Endothelial cell of umbilical vein (primary cell): ENCODE data around the gene CTIF. TPM values are rescaled to one million over a fixed set of nuclear protein-coding genes. Genes with fewer than 3 reads are reported as not detected.

Source experiments
- BruUV-seq: library from RNA; stranded (reverse); fragments of 400-500 nt; replicated peaks from 2 replicates; lab custom pipeline; 2021; lab: Mats Ljungman, UMichigan
- CTCF ChIA-PET: fragments of 300-600, 350-600 bp; sonication (Branson Sonifier 250); formaldehyde crosslinking; loops from one replicate; lab custom pipeline; 2021; ENCODE audit warnings: antibody characterized with exemption, inconsistent platforms; lab: Charles Lee
- POLR2A ChIA-PET: fragments of 300-600, 350-600 bp; sonication (Branson Sonifier 250); formaldehyde crosslinking; loops from one replicate; lab custom pipeline; 2021; ENCODE audit warnings: antibody characterized with exemption, inconsistent platforms; lab: Charles Lee
- DNase-seq: peaks from one replicate; pipeline ENCODE4 v3.0.0-alpha.2; 2011; ENCODE audit warnings: low read depth, low spot score
- FAIRE-seq: peaks from 2 replicates; lab custom pipeline; 2011; peaks lifted over from hg19 to GRCh38; lab: Jason Lieb, UNC
- H2AFZ ChIP-seq: 2 replicates; pipeline ENCODE4 v1.6.0; 2012; ENCODE audit warnings: low read depth, low read length, control low read depth, inconsistent platforms
- H3K27ac ChIP-seq: 2 replicates; pipeline ENCODE4 v1.5.1; 2011; ENCODE audit warnings: low read depth, mild to moderate bottlenecking, control low read depth, low read length, moderate library complexity; ENCODE audit not compliant: insufficient read depth
- H3K27me3 ChIP-seq, 2 experiments: 2 replicates each; pipeline versions ENCODE4 v1.6.0 to v1.6.1; 2011; ENCODE audit warnings: low read length in 2 of 2, mixed read lengths in 1 of 2; ENCODE audit not compliant: control insufficient read depth in 2 of 2, insufficient read depth in 2 of 2
- H3K36me3 ChIP-seq, 2 experiments: 2 replicates in 1 of 2; 3 replicates in 1 of 2; pipeline ENCODE4 v1.5.1; 2011; ENCODE audit warnings: low read length in 2 of 2, mild to moderate bottlenecking in 1 of 2, moderate library complexity in 1 of 2; ENCODE audit not compliant: control insufficient read depth in 2 of 2, insufficient read depth in 2 of 2; ENCODE audit errors: extremely low read depth in 1 of 2
- H3K4me1 ChIP-seq: 3 replicates; pipeline ENCODE4 v1.5.1; 2011; ENCODE audit warnings: mild to moderate bottlenecking, low read length; ENCODE audit not compliant: control insufficient read depth, insufficient read depth; ENCODE audit errors: extremely low read depth
- H3K4me2 ChIP-seq: 2 replicates; pipeline ENCODE4 v1.6.1; 2011; ENCODE audit warnings: low read length, control low read depth, mixed read lengths; ENCODE audit not compliant: insufficient read depth
- H3K4me3 ChIP-seq, 3 experiments: fragments of 200-600 bp in 1 of 3; sonication (generic), shearing (Covaris generic) in 1 of 3; replicated peaks in 1 of 3; 2 replicates each; pipeline ENCODE4 v1.5.1; 2011 to 2016; ENCODE audit warnings: control low read depth in 3 of 3, low read length in 3 of 3, mild to moderate bottlenecking in 2 of 3, inconsistent platforms in 1 of 3, low read depth in 1 of 3, moderate library complexity in 1 of 3; ENCODE audit not compliant: insufficient read depth in 1 of 3
- H3K79me2 ChIP-seq: 2 replicates; pipeline ENCODE4 v1.6.0; 2012; ENCODE audit warnings: low read length, inconsistent platforms; ENCODE audit not compliant: control insufficient read depth, insufficient read depth
- H3K9ac ChIP-seq: replicated peaks from 2 replicates; pipeline ENCODE3; 2011; ENCODE audit warnings: low read length, control low read depth; ENCODE audit not compliant: insufficient read depth; ENCODE audit errors: extremely low read depth
- H3K9me1 ChIP-seq: replicated peaks from 3 replicates; pipeline ENCODE4 v1.6.0; 2011; ENCODE audit warnings: mild to moderate bottlenecking, low read length; ENCODE audit not compliant: control insufficient read depth, insufficient read depth; ENCODE audit errors: extremely low read depth
- H3K9me3 ChIP-seq: replicated peaks from 2 replicates; pipeline ENCODE4 v1.5.1; 2012; ENCODE audit warnings: low read length, inconsistent platforms; ENCODE audit not compliant: control insufficient read depth, insufficient read depth
- H4K20me1 ChIP-seq: replicated peaks from 2 replicates; pipeline ENCODE3; 2011; ENCODE audit warnings: mild to moderate bottlenecking, low read length; ENCODE audit not compliant: control insufficient read depth, insufficient read depth; ENCODE audit errors: extremely low read depth
- EZH2 ChIP-seq: IDR thresholded peaks from 2 replicates; pipeline ENCODE4 v1.6.1; 2012; ENCODE audit warnings: borderline replicate concordance, low read depth, mild to moderate bottlenecking, moderate library complexity, low read length, inconsistent platforms; ENCODE audit not compliant: severe bottlenecking
- GATA2 ChIP-seq: IDR thresholded peaks from 2 replicates; pipeline ENCODE4 v1.7.0; 2011; ENCODE audit warnings: low read depth, mild to moderate bottlenecking, moderate library complexity, mixed read lengths, low read length; ENCODE audit not compliant: insufficient read length, insufficient read depth
- JUN ChIP-seq: IDR thresholded peaks from 2 replicates; pipeline ENCODE4 v1.6.1; 2011; ENCODE audit warnings: borderline replicate concordance, low read depth; ENCODE audit not compliant: insufficient read length, insufficient read depth
- MYC ChIP-seq: IDR thresholded peaks from one replicate; pipeline ENCODE4 v1.6.1; 2011; ENCODE audit warnings: mild to moderate bottlenecking, low read depth, low read length
- POLR2AphosphoS5 ChIP-seq: IDR thresholded peaks from 2 replicates; pipeline ENCODE4 v1.6.1; 2012; ENCODE audit warnings: low read depth, mild to moderate bottlenecking, control low read depth, low read length, moderate library complexity; ENCODE audit not compliant: insufficient read depth
- dilution Hi-C: fragments of 300-500 bp; cut with MboI; formaldehyde crosslinking; loops from one replicate; pipeline ENCODE4 v1.15.0; 2019; ENCODE audit warnings: low sequenced_read_pairs; ENCODE audit not compliant: extremely low pct_ligation_motif_present
- intact Hi-C: fragments of 100-400 bp; cut with micrococcal nuclease; formaldehyde crosslinking; loops from one replicate; pipeline ENCODE4 v1.10.0; 2022
- polyA plus RNA-seq, 4 experiments: library from polyadenylated mRNA; depleted of rRNA in 3 of 4; stranded (reverse) in 3 of 4; unstranded in 1 of 4; fragments of >200 nt; gene quantifications; 2 replicates each; pipeline versions ENCODE4 v1.2.1 to v1.2.3, GENCODE V29; 2011 to 2012; ENCODE audit warnings: missing spikeins in 1 of 4
- total RNA-seq: library from RNA; stranded (reverse); gene quantifications from 2 replicates; pipeline ENCODE4 v1.2.3, GENCODE V29; 2021
- TF ChIP-seq, protein P1 (sequence below), 2 donors: IDR thresholded peaks; 1 replicate in 1 of 2; 2 replicates in 1 of 2; pipeline ENCODE4 v1.5.1; 2011; ENCODE audit warnings: low read length in 2 of 2, mild to moderate bottlenecking in 2 of 2, moderate library complexity in 2 of 2, control low read depth in 1 of 2, inconsistent platforms in 1 of 2, low read depth in 1 of 2; ENCODE audit not compliant: insufficient read depth in 1 of 2; ENCODE audit errors: extremely low read depth in 1 of 2

Gene CTIF
- total and polyA plus RNA-seq, 2 donors (not counting 3 experiments of a cell fraction or from before 2014, with no cell fraction given) = 20.9 to 57.7 TPM

- Histone ChIP-seq H3K9me1 (no peaks in the 10 kb centered on the region), H3K79me2 (no peaks in the 10 kb centered on the region), H3K27ac (no peak overlapping the region), H3K9ac (no peak overlapping the region), H2AFZ (peak overlapping the region; percentile 23), H3K4me1 (peaks cover 22% of the 10 kb centered on the region), H3K9me3 (no peaks in the 10 kb centered on the region), H3K4me3 (no peak overlapping the region), H3K4me2 (peak overlapping the region; percentile 38), H3K36me3 (no peaks in the 10 kb centered on the region), H4K20me1 (no peaks in the 10 kb centered on the region), H3K27me3 (no peaks in the 10 kb centered on the region)
- ChIA-PET CTCF (interaction anchor here (0.6 to 1.4 kb wide), 3 partner anchors 18 to 48 kb away, joined by 3 to 5 read pairs (median 3); no protein-coding TSS in a partner anchor), POLR2A (no interaction called here)
- BruUV-seq = no TSS peak
- DNase-seq (peak; percentile 19), FAIRE-seq (no peak)
- TF ChIP-seq GATA2 (no peak), EZH2 (no peak), JUN (no peak), POLR2AphosphoS5 (no peak), MYC (no peak)
- TF ChIP-seq, protein P1, sequence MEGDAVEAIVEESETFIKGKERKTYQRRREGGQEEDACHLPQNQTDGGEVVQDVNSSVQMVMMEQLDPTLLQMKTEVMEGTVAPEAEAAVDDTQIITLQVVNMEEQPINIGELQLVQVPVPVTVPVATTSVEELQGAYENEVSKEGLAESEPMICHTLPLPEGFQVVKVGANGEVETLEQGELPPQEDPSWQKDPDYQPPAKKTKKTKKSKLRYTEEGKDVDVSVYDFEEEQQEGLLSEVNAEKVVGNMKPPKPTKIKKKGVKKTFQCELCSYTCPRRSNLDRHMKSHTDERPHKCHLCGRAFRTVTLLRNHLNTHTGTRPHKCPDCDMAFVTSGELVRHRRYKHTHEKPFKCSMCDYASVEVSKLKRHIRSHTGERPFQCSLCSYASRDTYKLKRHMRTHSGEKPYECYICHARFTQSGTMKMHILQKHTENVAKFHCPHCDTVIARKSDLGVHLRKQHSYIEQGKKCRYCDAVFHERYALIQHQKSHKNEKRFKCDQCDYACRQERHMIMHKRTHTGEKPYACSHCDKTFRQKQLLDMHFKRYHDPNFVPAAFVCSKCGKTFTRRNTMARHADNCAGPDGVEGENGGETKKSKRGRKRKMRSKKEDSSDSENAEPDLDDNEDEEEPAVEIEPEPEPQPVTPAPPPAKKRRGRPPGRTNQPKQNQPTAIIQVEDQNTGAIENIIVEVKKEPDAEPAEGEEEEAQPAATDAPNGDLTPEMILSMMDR (IDR thresholded peaks at IDR 0.05; ENCODE audit: extremely low read depth in 1 of 2, insufficient read depth in 1 of 2, low read depth in 1 of 2, low read length in 2 of 2) = no peak
- intact Hi-C loops = no loop called here
- dilution Hi-C loops = no loop called here
These were observed 45.2 kb upstream of the CTIF start for GRCh38 chr18:48493434-48494230.
